Stimulated activated CD8-positive, alpha-beta memory T cell treated with anti-CD3 and anti-CD28 coated beads, Interleukin-7, amount 100 ng/mL, for 1 hour (primary cell): ENCODE measurements around the gene SYNE3.

Experiments used
- DNase-seq, 2 donors: peaks; one replicate each; pipeline ENCODE4 v3.0.0-alpha.2; 2020; ENCODE audit warnings: low read depth in 2 of 2

SYNE3 gene

DNA sequence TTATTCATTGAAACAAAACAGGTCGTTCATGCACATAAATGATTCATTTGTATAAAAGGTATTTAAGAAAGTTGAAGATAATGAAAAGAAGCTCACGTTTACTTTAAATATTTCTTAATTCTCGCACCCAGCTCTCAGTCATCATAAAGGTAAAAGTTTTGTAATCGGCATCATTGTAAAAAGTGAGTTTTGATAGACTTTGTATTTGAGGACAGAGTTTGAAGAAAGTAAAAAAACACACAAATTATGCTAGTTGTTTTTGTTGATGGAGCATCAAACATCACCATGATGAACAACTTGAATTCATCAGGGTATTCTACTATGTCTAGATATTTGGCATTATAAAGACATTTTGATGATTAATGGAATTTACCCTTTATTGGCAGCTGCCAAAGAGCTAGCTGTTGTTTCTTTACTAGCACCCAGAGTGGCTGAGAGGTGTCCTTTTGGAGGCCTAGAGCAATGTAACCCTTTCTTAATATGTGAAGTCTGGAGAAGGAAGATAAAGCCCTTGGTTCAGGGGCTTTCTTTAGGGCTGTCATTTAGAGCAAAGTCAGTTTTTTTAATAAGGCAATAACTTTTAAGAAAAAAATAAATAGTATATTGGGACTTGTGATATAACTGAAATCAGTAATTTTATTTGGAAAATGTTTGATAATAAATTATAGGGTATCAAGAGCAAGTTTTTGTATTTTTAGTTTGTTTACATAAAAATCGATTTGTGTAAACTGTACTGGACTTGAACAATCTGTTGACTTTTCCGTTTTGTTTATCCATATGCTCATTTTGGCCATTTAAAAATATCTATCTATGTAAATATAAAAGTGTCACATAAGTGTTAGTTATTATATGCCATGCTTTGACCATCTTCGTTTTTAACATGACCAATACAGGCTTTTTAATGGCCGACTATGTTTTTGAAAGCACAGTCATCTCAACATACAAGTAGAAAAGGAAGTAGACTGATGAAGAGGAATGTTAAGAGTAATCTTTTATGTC is 25.8 kb upstream of the SYNE3 start:
- DNase-seq: no peak

DNA sequence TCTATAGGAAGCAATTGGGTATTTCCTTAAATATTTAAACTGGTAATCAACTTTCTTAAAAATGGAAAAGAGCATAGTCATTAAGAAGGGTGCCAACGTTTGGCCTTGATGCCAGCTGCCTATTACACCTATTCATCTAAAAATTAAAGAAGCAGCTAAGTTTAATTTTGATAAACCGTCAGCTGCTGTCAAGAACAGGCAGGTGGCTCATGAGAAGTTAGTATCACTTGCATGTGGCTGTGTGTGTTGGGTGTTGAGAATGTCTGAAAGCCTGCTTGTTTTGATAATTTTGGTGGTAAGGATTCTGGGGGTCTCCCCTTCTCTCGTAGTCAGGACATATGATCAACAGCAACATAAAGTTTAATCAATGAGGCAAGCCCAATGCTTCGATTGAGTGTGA is 24.9 kb upstream of the SYNE3 start:
- no peak for DNase-seq

DNA sequence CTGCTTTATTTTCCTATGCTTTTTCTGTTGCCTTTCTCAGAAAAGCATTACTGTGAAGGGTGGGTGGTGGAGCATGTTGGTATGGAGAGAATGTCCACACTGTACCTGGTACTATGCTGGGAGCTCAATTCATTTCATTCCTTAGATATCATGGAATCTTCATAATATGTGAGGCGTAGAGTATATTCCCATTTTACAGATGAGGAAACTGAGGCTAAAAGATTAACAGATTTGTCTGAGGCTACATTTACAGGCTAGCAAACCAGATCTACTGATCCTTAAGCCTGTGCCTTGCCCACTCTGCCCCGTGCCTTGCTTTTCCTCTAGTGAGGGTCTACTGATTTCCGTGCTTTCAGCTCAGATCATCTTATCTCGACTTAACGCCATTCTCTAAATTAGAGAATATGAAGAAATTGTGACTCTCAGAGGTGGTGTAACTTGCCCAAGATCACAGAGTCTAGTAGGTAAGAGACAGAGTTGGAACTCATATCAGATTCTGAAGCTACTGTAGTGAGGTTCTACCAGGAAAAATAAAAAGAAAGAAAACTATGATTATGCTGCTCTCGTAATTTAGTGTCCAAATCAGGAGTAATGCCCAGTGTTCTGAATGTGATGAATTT is 23.9 kb upstream of the SYNE3 start:
- DNase-seq: no peak

DNA sequence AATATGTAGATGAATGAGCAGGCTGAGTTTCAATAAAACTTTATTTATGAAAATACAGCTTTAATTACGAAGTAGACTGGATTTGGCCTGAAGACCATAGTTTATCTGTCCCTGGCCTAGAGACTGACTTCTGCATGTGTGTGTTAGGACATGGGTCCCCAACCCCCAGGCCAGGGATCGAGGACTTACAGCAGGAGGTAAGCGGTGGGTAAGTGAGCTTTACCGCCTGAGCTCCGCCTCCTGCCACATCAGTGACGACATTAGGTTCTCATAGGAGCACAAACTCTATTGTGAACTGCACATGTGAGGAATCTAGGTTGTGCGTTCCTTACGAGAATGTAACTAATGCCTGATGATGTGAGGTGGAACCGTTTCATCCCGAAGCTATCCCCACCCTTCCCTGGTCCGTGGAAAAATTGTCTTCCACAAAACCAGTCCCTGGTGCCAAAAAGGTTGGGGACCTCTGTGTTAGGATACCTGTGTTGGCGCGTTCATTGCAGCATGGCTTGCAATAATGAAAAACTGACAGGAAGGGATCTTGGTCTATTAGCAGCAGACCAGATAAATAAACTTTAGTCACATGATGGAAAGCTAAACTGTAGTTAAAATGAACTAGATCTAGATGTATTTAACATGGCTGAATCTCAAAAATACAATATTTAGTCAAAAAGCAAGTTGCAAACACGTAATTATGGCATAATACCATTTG is 22.5 kb upstream of the SYNE3 start:
- DNase-seq: no peak

DNA sequence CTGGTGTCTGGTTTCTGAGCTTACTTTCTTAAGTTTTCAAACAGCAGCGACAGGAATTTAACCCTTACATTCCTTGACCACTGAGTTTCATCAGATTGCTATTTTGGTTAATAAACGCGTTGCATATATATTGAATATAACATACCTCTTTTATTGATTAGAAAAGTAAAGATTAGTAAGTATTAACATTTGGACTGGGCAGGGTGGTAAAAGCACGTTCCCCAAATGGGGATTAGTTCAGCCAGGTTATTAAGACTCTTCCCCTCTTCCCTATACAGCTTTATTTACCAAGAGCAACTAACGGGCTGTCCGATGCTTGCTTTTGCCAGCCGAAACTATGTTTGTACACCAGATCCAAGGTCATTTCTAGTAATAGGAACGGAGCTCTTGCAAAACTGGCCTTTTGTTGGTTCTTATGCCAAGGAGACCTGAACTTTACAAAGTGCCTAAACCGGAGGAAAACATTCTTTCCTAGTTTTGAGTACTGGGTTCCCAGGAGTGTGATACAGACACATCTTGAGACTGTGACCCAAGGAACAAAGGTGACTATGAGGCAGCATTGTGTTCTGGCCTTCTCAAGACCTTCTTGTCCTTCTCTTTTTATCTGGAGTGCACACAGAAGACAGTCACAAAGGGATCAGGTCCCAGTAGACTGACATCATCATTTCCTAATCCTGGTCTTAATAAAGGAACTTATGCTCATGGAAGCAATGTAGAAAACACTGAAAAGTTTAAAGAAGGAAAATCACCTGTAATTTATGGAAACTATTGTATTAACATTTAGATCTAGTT is 21.0 kb upstream of the SYNE3 start:
- DNase-seq: no peak

DNA sequence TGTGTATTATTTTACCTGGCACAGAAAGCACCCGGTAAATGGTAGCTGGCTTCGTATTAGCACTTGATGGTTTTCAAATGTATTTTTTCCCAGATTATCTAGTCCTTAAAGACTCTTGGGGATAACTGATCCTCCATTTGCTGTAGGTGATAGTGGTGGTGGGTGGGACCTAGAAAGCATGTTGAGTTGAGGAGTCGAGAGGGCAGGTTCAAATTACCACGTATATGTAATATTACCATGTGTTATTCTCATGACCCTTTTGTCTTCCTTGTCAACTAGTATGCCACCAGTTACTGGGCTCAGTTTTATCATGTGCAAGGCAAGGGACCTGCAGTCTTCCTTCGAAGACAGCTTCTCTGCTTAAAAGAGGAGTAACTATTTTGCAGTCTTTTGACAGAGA is 20.2 kb upstream of the SYNE3 start:
- no peak for DNase-seq

DNA sequence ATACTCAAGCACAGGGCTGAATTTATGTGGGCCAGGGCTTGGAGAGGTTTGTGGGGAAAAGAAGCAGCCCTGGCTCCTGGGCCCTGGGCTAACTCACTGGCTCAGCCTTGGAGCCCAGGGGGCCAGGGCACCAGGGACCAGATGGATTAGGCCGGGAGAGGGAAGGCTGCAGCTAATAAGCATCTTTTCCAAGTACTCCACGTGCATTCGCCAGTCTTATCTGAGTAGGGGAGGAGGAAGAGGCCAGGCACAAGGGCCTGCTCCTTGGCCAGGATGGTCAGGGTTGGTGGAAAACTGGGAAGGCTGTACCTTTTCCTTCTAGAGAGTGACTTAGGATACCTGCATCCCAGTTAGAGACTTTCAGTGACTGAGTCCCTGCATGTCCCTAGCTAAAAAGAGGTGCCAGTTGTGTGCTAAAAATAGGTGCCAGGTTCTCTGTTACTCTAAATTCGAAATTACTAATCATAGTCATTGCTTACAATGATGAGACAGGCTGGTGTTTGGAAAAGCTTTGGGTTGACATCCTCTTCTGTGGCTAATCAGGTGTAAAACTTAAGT is 19.7 kb upstream of the SYNE3 start:
- DNase-seq: no peak

DNA sequence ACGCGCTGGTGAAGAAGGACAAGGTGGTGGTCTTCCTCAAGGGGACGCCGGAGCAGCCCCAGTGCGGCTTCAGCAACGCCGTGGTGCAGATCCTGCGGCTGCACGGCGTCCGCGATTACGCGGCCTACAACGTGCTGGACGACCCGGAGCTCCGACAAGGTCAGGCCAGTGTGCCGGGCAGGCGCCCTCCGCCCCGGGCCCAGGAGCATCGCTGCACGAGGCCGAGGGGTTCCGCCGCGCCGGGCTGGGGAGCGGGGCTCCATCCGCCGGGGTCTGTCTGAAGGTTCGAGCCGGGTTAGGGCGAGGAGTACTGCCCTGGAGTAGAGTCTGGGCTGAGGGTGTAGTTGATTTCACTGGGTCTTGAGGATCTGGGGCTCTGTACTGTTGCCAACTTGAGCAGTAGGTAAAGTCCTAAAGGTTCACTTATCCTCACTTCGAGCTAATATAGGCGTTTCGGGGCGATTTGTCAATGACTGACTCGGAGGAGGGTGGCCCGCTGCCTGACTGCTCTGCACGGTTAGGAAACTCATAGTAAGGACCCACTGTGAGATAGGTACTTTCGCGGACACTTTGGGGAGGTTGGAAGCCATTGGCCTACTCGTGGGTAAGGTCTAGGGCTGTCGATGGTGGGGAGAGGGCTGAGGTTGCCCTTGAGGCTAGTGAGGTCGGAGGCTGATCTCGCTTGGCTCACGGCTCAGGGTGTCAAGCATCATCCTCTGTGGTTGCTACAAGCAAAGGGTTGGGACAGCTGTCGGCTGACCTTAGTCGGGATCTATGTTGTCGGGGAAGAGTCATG is 19.0 kb upstream of the SYNE3 start:
- no peak for DNase-seq

DNA sequence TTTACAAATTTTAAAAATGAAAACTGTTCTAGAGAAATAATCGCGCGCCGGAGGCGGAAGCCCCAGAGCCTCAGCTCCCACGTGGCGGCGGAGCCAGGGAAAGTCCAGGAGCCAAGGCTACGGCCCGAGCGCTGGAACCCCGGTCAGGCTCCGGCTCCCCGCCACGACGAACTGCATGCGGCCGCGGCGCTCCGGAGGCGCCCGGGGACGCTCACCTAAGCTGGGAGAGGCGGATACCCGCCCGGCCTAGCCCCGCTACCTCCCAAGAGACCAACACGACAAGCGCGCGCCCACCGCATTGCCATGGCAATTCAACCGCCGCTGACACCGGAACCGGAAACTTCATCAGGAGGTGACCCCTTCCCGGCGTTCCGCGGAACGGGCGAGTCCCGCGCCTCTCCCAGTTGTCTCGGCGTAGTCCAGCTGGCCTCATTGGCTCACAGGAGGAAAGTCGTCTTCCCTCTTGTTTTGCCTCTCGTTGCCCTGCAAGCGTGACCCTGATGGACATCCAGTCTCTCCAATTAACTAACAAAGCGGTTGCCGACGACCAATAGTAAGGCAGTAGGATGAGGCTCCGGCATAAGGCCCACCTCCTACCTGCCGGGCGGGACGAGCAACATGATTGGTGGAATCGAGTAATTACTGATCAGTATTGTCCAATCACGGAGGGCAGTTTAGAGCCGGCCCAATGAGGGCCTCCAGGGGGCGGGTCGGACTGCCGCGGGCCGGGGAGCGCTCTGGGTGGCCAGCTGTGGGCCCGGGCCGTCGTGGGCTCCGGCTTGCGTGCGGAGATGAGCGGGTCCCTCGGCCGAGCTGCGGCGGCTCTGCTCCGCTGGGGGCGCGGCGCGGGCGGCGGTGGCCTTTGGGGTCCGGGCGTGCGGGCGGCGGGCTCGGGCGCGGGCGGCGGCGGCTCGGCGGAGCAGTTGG is 18.1 kb upstream of the SYNE3 start, which contains the start of gene GLRX5:
GLRX5 (plus strand) TSS at position 752 of the 927 bp plus-strand sequence; CDS start at position 792, 40 bp downstream.
- DNase-seq: peak; percentile 91 to 93

DNA sequence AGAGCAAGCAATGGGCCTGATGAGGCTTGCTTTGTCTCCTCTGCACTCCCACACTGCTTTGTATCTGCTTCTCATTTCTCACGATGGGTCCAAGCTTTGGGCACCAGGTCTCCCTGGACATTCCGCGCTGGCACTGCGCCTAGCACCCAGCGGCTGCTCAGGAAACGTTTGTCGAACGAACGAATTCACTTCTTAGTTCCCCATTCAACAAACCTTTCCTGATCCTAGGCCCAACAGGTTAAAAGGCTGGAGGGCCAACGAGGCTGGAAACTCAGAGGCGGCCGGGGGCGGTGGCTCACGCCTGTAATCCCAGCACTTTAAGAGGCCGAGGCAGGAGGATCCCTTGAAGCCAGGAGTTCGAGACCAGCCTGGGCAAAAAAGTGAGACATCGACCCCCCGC is 17.4 kb upstream of the SYNE3 start:
- DNase-seq: no peak

DNA sequence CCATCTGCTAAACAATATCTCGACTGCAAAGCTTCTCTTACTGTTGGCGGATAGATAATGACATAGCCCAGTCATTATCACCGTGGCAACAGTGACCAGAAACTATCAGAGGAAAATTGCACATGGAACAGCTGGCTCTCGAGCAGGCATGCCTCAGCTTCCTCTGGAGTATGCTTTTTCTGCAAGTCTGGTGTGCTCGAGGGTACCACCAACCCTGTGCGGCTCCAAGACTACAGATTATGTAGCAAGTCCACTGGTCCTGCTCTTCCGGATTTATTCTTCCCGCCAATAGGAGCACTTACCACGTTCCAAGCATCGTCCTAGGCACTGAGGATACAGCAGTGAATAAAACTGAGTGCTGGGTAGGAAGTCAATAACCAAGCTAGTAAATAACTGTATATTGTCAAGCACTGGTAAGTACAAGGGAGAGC is 17.0 kb upstream of the SYNE3 start:
- no peak for DNase-seq

DNA sequence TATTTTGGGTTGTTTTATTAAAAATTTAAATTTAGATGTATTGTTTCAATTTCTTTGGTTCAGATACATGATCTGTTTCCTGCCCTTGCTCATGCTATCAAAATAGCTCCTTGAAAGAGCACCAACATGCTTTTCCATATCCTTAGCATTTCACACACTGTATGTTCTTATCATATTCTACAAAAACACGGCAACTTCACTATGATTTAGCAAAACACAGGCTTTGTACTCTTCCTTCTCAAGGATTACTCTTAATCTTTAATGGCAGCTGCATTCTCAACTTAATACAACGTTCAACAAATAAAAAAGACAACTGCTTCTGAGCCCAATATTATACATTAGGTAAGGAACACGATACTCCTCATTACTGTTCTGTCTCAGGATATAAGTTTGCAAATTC is 15.5 kb upstream of the SYNE3 start:
- no peak for DNase-seq

DNA sequence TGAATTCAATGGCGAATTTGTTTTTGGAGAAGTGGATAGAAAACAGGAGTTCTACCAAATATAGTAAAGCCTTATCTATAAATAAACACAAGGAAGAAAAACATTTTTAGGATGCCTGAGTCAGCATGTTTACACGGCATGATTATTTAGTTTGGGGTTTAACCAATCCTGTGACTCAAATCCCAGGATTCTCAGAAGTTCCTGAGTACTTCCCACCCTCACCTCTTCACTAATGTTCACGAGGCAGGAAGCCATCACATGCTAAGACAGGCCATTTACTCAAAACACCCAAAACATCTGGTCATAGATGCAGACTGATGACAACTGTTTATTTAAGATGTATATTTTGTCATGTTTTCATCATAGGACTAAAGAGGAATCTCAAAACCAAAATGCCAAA is 15.0 kb upstream of the SYNE3 start:
- DNase-seq: no peak

DNA sequence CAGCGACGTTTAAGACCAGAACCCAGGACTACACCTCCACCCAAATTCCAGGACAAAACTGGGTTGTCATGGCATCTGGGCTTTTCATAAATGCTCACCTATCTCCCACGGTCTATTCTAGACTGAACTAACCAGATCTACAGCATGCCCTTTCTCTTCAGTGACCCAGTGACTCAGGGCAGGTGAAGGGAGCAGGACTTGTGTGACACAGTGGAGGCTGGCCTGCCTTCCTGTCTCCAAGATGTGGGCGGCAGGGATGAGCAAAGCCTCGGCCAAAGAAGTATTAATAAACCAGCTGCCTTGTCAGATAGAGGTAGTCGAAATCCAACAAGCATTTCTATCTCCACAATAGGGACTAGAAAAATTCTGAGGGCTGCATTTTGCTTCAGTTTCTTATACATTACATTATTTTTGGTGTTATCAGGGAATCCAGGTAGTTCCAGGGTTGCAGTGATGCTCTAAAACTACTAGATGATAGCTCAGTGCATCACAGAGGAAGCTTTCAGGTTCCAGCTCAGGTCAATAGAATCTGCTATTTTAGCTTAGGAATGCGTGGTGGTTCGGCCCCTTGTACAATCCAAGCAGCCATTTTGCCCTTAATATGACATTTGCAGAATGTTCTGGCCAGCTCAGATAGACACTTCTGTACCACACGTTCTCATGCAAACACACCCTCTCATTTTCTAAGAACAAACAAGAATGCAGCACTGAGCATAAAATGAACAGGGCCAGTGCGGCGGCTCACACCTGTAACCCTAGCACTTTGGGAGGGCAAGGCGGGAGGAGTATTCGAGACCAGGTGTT is 14.2 kb upstream of the SYNE3 start:
- no peak for DNase-seq

DNA sequence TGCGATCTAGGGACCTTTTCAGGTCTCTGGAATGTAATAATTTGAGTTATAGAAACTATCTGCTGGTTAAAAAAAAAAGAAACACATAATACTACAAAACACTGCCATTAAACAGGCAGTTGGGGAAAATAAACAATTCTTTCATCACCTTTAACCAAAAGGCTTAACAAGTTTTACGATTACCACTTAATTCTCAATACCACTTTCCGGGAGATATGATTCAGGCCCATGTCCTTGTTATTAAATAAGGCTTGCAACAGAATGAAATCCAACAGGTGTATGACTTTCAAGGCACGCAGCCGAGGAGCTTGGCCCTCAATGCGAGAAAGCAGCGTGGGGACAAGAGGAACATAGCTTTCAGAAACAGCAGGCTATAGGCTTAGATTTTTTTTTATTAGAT is 12.8 kb upstream of the SYNE3 start:
- no peak for DNase-seq

DNA sequence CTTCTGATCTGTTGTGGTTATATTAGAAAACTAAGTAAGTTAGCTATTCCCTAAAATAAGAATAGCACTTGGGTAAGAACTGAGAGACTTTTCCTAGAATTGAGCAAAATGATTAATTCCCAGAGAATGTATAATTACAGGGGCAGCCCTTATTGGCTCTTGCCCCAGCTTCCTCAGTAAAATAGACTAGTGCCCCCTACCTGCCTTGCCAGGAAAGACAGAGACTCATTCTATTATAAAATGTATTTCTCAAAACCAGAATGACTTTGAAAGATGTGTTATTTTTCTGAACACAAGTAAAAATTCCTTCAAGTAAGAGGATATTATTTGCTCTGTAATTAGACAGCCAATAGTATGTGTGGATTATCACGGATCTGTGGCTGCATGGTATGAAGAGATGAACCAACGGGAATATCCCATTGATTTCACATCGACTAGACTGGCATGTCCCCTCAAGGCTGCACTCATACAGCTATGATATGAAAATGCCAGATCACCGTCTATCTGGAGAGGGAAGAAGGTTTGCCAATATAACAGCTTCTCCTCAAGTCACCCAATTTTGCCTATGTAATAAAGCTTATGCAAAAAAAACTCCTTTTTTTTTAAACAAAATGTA is 11.0 kb upstream of the SYNE3 start:
- no peak for DNase-seq

DNA sequence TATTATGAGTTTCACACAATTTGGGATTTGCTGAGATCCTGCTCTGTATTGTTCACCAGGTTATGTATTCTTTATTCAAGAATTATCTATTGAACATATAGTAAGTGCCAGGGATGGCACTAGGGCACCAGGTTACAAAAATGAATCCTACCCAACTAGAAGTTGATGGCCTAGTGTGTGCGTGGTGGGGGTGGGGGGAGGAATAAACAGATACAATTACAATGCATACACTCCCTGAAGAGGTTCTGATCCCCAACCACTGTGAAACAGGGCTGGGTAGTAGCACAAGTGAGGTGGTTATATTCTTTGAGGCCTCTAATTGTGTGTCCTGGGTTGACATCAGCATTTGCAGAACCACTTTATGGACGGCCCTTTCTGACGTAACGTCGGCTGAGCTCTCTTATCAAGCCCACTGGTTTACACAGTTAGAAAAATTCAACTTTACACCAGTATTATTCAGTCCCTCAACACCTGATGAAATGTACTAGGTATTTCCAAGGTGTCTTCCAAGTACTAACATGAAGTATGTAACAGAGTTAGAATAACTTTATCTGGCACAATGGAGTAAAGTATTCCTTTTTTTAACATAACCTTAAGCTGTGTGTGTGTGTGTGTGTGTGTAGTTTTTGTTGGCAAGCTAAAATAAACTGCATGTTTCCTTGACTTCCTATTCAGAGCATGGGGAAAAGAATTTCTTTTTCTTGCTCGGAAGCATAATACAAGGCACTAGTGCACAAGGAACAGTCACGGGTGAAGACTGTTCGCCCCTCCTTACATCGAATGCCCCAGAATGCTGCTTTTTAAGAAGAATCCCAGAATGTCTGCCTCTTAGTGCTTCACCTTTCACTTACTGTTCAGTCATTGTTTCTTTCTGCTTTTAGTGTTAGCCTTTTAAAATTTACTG is 10.3 kb upstream of the SYNE3 start:
- no peak for DNase-seq
